ACC112 (cell line): Measurements from ENCODE around the gene MAST2.

ENCODE experiments used
- H2AFZ ChIP-seq: fragments of 200-600 bp; sonication (generic); one replicate; pipeline ENCODE4 v1.6.0; 2017; ENCODE audit warnings: antibody characterized with exemption, low read length; ENCODE audit not compliant: unreplicated experiment
- H3K27ac ChIP-seq: fragments of 200-600 bp; sonication (generic); 2 replicates; pipeline ENCODE4 v1.5.1; 2014; ENCODE audit warnings: low read depth, mild to moderate bottlenecking, antibody characterized with exemption, low read length, moderate library complexity
- H3K27me3 ChIP-seq: fragments of 200-600 bp; sonication (generic); 2 replicates; pipeline ENCODE4 v1.6.1; 2014; ENCODE audit warnings: mild to moderate bottlenecking, antibody characterized with exemption, low read length, moderate library complexity, mixed read lengths; ENCODE audit not compliant: insufficient read depth
- H3K36me3 ChIP-seq: fragments of 200-600 bp; sonication (generic); 2 replicates; pipeline ENCODE4 v1.6.1; 2016; ENCODE audit warnings: mild to moderate bottlenecking, antibody characterized with exemption, low read length, moderate library complexity, mixed read lengths; ENCODE audit not compliant: insufficient read depth
- H3K4me1 ChIP-seq: fragments of 200-600 bp; sonication (generic); one replicate; pipeline ENCODE4 v1.6.1; 2016; ENCODE audit warnings: low read length, mixed read lengths; ENCODE audit not compliant: insufficient read depth, unreplicated experiment, control insufficient read depth
- H3K4me3 ChIP-seq: fragments of 200-600 bp; sonication (generic); 2 replicates; pipeline ENCODE4 v1.5.1; 2014; ENCODE audit warnings: mild to moderate bottlenecking, low read depth, low read length
- H3K79me2 ChIP-seq: fragments of 200-600 bp; sonication (generic); one replicate; pipeline ENCODE4 v1.6.0; 2016; ENCODE audit warnings: low read length; ENCODE audit not compliant: control insufficient read depth, unreplicated experiment, insufficient read depth

Gene MAST2

DNA sequence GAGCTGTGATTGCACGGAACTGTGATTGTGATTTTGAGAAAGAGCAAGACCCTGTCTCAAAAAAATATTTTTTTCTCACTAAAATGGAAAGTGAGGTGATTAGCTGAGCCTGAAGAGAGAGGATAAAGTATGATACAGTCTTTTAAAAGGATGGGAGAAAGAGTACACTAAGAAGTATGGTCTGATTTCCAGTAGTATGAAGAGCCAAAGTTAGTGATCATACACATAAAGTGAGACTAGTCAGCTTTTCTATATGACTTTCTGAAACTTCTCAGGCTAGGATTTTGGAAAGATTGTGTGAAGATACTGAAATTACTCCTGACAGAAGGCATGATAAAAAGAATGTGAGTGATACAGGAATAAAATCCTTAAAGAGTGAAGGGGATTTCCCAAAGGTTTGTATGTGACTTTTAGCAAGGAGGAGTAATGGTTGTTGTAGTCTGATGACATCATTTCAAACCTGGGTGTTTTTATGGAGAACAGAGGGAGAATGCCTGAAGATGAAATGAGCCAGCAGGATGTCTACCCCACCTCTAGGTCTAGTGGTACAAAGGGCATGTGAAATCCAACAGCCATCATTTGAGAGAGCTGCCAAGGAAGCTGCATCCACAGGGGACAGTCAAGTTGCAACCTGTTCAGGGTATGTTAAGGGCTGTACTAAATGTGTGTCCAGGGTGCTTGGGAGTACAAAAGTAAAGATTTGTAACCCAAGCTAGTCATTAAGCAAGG lies 171.3 kb downstream of the MAST2 start:
- Histone ChIP-seq H3K79me2 (no peaks in the 10 kb centered on the region), H2AFZ (no peak overlapping the region), H3K27me3 (no peaks in the 10 kb centered on the region), H3K4me1 (peaks cover 8% of the 10 kb centered on the region), H3K4me3 (no peak overlapping the region), H3K27ac (no peak overlapping the region), H3K36me3 (peaks cover 14% of the 10 kb centered on the region; the same call in 1 of the 2 replicates)

DNA sequence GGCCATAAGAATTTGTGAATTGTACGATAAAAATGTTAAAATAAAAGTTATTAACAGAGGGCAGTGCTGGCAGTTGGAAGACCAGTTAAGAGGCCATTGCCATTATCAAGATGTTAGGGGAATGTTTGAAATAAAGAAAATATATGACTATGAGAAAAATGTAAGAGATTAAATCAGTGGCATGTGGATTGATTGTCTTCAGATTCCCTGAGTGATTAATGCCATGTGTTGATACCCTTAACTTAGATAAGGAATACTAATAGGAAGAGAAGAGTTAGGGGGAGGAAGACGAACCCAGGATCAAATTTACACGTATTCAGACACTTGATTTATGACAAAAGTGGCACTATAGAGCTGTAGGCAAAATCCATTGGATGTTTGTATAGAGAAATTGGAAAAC lies 173.2 kb downstream of the MAST2 start:
- Histone ChIP-seq H3K27me3 (no peaks in the 10 kb centered on the region), H3K27ac (no peak overlapping the region), H3K79me2 (no peaks in the 10 kb centered on the region), H3K36me3 (peaks cover 7% of the 10 kb centered on the region; the same call in 1 of the 2 replicates), H3K4me3 (no peak overlapping the region), H3K4me1 (peaks cover 8% of the 10 kb centered on the region), H2AFZ (no peak overlapping the region)

DNA sequence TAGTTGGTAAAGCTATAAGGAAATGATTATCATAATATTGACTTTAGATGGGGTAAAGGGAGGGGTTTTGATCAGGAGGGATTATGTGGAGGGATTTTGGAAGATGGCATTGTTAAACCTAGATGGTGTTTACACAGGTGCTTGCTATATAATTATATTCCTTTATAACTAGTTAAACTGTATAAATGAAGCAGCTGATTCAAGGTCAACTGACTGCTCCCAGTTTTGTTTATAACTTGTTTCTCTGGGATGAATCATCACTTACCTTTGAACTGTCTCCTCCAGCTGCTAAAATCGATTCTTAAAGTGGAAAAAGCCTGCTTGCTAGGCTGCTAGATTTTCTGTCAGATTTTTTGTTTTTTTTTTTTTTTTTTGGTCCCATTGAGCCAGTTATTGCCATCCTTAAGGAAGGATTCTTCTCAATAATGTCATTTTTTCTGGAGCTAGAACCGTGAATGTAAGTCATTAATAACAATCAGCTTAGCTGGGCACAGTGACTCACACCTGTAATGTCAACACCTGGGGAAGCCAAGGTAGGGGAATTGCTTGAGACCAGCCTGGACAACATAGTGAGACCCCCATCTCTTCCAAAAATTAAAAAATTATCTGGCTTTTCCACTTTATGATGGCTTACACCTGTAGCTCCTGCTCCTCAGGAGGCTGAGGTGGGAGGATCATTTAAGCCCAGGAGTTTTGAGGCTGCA lies 175.8 kb downstream of the MAST2 start:
- Histone ChIP-seq H3K36me3 (no peaks in the 10 kb centered on the region), H3K27me3 (no peaks in the 10 kb centered on the region), H3K79me2 (no peaks in the 10 kb centered on the region), H3K4me1 (peaks cover 8% of the 10 kb centered on the region), H3K27ac (no peak overlapping the region), H2AFZ (no peak overlapping the region), H3K4me3 (no peak overlapping the region)

DNA sequence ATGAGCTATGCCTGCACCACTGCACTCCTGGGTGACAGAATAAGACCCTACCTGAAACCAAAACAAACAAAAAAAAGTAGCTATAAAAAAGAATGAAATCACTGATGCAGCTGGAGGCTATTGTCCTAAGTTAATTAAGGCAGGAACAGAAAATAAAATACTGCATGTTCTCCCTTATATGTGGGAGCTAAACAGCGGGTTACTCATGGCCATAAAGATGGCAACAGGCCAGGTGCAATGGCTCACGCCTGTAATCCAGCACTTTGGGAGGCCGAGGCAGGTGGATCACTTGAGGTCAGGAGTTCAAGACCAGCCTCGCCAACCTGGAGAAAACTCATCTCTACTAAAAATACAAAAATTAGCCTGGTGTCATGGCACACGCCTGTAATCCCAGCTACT lies 176.4 kb downstream of the MAST2 start:
- no peaks in the 10 kb centered on the region for H3K36me3 ChIP-seq

DNA sequence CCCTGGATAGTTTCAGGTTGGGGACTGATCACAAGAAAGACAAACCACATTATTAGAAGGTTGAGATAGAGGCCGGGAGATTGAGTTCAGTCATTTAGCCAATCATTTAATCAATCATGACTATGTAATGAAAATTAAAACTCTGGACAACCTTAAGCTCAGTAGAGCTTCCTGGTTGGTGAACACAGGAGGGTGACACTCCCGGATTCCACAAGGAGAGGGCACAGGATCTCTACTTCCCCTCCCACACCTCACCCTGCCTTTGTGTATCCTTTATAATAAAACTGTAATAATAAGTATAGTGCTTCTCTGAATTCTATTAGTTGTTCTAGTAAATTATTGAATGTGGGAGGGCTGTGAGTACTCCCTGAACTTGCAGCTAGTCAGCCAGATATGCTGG lies 178.9 kb downstream of the MAST2 start:
- no peaks in the 10 kb centered on the region for H3K79me2 ChIP-seq
- H3K27ac ChIP-seq = no peak overlapping the region
- no peak overlapping the region for H3K4me3 ChIP-seq
- no peaks in the 10 kb centered on the region for H3K36me3 ChIP-seq
- peaks cover 8% of the 10 kb centered on the region for H3K4me1 ChIP-seq
- H3K27me3 ChIP-seq = no peaks in the 10 kb centered on the region
- no peak overlapping the region for H2AFZ ChIP-seq

More for the DNA sequence above, 176.4 kb downstream of the MAST2 start:
- no peak overlapping the region for H2AFZ ChIP-seq
- H3K79me2 ChIP-seq = no peaks in the 10 kb centered on the region
- peaks cover 8% of the 10 kb centered on the region for H3K4me1 ChIP-seq
- no peak overlapping the region for H3K27ac ChIP-seq
- H3K4me3 ChIP-seq = no peak overlapping the region
- H3K27me3 ChIP-seq = no peaks in the 10 kb centered on the region

DNA sequence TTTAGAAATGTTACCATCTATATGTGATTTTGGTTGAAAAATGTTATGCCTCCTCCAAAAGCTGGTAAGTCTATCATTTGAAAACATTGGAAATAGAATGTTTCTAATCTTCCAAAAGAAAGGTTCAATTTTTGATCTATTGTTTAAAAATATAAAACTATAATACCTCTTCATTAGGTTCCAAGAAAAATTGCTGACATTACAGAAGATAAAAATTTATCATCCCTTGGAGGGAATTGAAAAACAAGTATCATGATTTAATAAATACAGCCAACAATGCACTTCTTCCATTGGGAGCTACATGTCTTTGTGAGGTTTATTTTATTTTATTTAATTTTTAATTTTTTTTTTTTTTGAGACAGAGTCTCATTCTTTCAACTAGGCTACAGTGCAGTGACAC lies 180.6 kb downstream of the MAST2 start:
- Histone ChIP-seq H2AFZ (no peak overlapping the region), H3K4me1 (peaks cover 3% of the 10 kb centered on the region), H3K4me3 (no peak overlapping the region), H3K27me3 (no peaks in the 10 kb centered on the region), H3K27ac (no peak overlapping the region), H3K36me3 (no peaks in the 10 kb centered on the region), H3K79me2 (no peaks in the 10 kb centered on the region)

DNA sequence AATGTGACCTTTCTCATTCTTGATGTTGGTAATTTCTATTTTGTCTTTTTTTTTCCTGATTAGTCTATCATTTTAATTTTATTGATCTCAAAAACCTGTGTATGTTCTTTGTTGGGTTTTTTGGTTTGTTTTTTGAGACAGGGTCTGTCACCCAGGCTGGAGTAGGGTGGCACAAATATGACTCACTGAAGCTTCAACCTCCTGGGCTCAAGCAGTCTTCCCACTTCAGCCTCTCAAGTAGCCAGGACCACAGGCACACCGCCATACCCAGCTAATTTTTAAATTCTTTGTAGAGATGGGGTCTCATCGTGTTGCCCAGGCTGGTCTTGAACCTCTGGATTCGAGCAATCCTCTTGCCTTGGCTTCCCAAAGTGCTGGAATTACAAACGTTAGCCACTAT lies 183.8 kb downstream of the MAST2 start:
- Histone ChIP-seq H3K79me2 (peaks cover 3% of the 10 kb centered on the region), H3K4me3 (no peak overlapping the region), H2AFZ (no peak overlapping the region), H3K36me3 (peaks cover 15% of the 10 kb centered on the region), H3K27me3 (no peaks in the 10 kb centered on the region), H3K27ac (no peak overlapping the region), H3K4me1 (no peaks in the 10 kb centered on the region)

DNA sequence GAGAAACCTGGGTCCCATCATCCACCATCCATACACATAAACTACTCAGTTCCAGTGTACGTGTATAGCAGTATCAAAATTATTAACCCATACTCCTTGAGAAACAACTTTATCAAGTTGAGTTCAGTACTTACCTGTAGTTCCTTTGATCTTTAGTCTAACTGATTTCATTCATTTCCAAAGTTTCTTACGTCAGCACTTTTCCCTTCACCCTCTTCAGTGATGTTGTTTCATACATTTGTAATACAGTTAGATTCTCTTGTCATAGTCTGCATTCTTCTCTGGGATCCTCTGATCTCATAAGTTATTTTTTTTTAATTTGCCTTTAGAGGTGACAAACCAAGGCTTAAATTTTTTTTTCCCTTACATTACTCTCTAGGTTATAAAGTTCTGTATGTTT lies 185.8 kb downstream of the MAST2 start:
- Histone ChIP-seq H3K27ac (no peak overlapping the region), H3K4me1 (no peaks in the 10 kb centered on the region), H3K27me3 (no peaks in the 10 kb centered on the region), H3K36me3 (peaks cover 16% of the 10 kb centered on the region), H3K4me3 (no peak overlapping the region), H2AFZ (no peak overlapping the region), H3K79me2 (peaks cover 6% of the 10 kb centered on the region)

DNA sequence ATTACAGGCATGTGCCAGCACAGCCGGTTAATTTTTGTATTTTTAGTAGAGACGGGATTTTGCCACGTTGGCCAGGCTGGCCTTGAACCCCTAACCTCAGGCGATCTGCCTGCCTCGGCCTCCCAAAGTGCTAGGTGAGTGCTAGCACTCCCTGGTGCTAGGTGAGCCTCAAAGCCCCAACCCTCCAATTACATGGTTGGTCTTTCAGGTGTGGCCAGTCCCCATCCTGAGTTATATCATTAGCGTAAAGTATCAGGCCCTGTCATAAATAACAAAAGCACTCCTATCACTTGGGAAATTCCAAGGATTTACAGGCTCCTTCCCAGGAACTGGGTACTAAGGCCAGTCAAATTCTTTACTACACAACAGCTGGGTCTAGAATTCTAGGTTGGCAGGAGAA lies 191.0 kb downstream of the MAST2 start:
- no peak overlapping the region for H3K27ac ChIP-seq
- H3K79me2 ChIP-seq = peaks cover 6% of the 10 kb centered on the region
- no peak overlapping the region for H2AFZ ChIP-seq
- H3K4me1 ChIP-seq = no peaks in the 10 kb centered on the region
- no peaks in the 10 kb centered on the region for H3K27me3 ChIP-seq
- peaks cover 16% of the 10 kb centered on the region for H3K36me3 ChIP-seq
- no peak overlapping the region for H3K4me3 ChIP-seq

DNA sequence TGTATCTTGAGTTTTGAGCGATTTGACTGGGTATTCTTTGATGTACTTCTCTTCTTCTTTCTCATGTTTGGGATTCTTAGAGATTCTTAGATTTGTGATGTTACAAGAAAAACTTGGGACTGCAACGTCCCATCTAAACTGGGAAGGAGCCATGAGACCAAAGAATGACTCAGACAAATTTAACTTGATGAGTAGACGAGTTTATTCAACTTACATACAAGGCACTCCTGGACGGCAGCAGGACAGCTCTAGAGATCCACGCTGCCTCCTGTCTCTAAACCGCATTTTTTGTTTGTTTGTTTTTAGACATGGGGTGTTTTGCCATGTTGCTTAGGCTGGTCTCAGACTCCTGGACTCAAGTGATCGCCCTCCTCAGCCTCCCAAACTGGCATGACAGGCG lies 191.9 kb downstream of the MAST2 start:
- Histone ChIP-seq H3K79me2 (peaks cover 6% of the 10 kb centered on the region), H2AFZ (no peak overlapping the region), H3K27me3 (no peaks in the 10 kb centered on the region), H3K4me1 (no peaks in the 10 kb centered on the region), H3K36me3 (peaks cover 16% of the 10 kb centered on the region), H3K27ac (no peak overlapping the region), H3K4me3 (no peak overlapping the region)

DNA sequence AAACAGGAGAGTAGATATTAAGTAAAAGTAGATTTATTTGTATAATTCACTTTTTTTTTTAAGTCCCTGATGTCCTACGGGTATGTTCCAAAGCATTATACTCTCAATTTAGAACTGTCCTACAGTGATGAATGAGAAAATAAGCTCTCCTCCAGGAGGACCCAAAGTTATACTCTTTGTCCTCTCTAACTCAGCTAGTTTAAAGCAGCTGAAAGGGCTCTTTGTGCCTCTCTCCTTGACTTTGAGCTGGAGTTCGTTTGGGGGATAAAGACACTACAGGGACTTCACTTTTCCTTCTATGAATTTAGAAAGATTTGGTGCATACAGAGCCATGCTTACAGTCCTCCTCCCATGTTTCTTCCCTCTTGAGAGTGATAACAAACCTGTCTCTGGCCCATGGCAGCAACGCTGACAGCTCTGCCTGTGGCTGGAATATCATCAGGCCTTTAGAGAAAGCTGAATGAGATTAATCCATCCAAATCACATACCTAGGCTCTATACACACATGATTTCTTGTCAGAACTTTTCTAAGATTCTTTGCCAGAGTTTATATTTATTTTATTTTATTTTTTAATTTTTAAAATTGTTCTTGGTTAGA lies 194.7 kb downstream of the MAST2 start:
- H3K79me2 ChIP-seq = no peaks in the 10 kb centered on the region
- H3K4me3 ChIP-seq = no peak overlapping the region
- no peak overlapping the region for H2AFZ ChIP-seq
- no peaks in the 10 kb centered on the region for H3K36me3 ChIP-seq
- H3K4me1 ChIP-seq = no peaks in the 10 kb centered on the region
- no peaks in the 10 kb centered on the region for H3K27me3 ChIP-seq
- no peak overlapping the region for H3K27ac ChIP-seq
